Heart left ventricle (tissue), 16 donors: Measurements from ENCODE around the gene CETN2. TPM values are rescaled to one million over a fixed set of nuclear protein-coding genes. Genes with fewer than 3 reads are reported as not detected.

Experiments used
- ATAC-seq, 4 donors: fragments of 200-7000 bp; cut with Tn5 transposase; one replicate each; pipeline ENCODE4 v1.9.1; 2020 to 2022; ENCODE audit warnings: moderate library complexity in 4 of 4, mild to moderate bottlenecking in 3 of 4, moderate number of reproducible peaks in 1 of 4
- DNase-seq, 5 donors: peaks; one replicate each; pipeline ENCODE4 v3.0.0-alpha.2; 2020
- H3K27ac ChIP-seq, 12 donors: fragments of 200-600 bp; sonication (generic) in 4 of 12; one replicate each; pipeline versions ENCODE4 v1.5.0 to v1.8.0; 2016 to 2022; ENCODE audit warnings: mild to moderate bottlenecking in 2 of 12
- H3K27me3 ChIP-seq, 9 donors: fragments of 200-600 bp; sonication (generic) in 2 of 9; one replicate each; pipeline versions ENCODE4 v1.5.1 to v1.8.0; 2016 to 2022; ENCODE audit warnings: mild to moderate bottlenecking in 3 of 9
- H3K36me3 ChIP-seq, 9 donors: fragments of 200-600 bp; sonication (generic) in 2 of 9; one replicate each; pipeline versions ENCODE4 v1.5.0 to v1.8.0; 2018 to 2022; ENCODE audit warnings: mild to moderate bottlenecking in 2 of 9
- H3K4me1 ChIP-seq, 12 donors: fragments of 200-600 bp; sonication (generic) in 4 of 12; one replicate each; pipeline versions ENCODE4 v1.5.0 to v1.8.0; 2016 to 2022; ENCODE audit warnings: mild to moderate bottlenecking in 3 of 12
- H3K4me3 ChIP-seq, 12 donors: fragments of 200-600 bp; sonication (generic) in 4 of 12; one replicate each; pipeline versions ENCODE4 v1.5.0 to v1.8.0; 2017 to 2022; ENCODE audit warnings: mild to moderate bottlenecking in 9 of 12, moderate library complexity in 4 of 12
- H3K9me3 ChIP-seq, 12 donors: fragments of 200-600 bp; sonication (generic) in 4 of 12; one replicate each; pipeline versions ENCODE4 v1.5.0 to v1.8.0; 2016 to 2022; ENCODE audit warnings: mild to moderate bottlenecking in 1 of 12
- CTCF ChIP-seq, 12 donors: fragments of 200-600 bp; sonication (generic) in 4 of 12; IDR thresholded peaks; one replicate each; pipeline versions ENCODE4 v1.5.0 to v1.8.0; 2018 to 2022; ENCODE audit warnings: antibody characterized with exemption in 12 of 12, mild to moderate bottlenecking in 5 of 12
- POLR2A ChIP-seq, 2 donors: fragments of 450-650 bp; IDR thresholded peaks; one replicate each; pipeline ENCODE4 v1.6.1; 2017; ENCODE audit warnings: antibody characterized with exemption in 2 of 2, mild to moderate bottlenecking in 2 of 2, moderate library complexity in 2 of 2
- WGBS, 4 donors: extraction: QIAGEN DNeasy Blood & Tissue Kit in 2 of 4; methylation state at CpG; one replicate each; pipeline versions ENCODE4 v1.1.5 to v1.1.7; 2013 to 2018; 5-methylcytosine and 5-hydroxymethylcytosine counted together
- intact Hi-C, 10 donors: fragments of 100-400 bp; cut with DNase I; formaldehyde crosslinking; loops; one replicate each; pipeline versions ENCODE4 v1.11.1 to v1.14.2; 2022
- polyA plus RNA-seq, 2 donors: library from polyadenylated mRNA; stranded (reverse); fragments of 200-250 nt; gene quantifications; one replicate each; pipeline ENCODE4 v1.2.3, GENCODE V29; 2013
- total RNA-seq, 9 donors: library from RNA; depleted of rRNA in 2 of 9; stranded (reverse); fragments of >200 nt in 2 of 9; fragmentation: NEBNext Ultra II Directional in 3 of 9; extraction: Animal tissue kit (Norgen Biotek cat#: 25700) in 3 of 9; gene quantifications; one replicate each; pipeline versions ENCODE4 v1.1.0 to v1.2.4, GENCODE V29; 2016 to 2023
- donor health status: ischemic (EF 13 %, LVEDD 7.1; RV severe dilation, severe dysfunction).
- donor health status: healthy with polysubstance abuse.
- donor health status: DM: no; HTN: yes; CAD: no.
- donor health status: DM: no; HTN: no; CAD: no.
- donor health status: ischemic (EF 25% LVEDD 6.9; RV normal size, moderate dysfunction).
- donor health status: ischemic (EF 25% LVEDD 5.7; RV mildly dilated, moderate dysfunction).
- donor health status: healthy.
- donor health status: DM: yes; HTN: yes; CAD: no.
- donor health status: ischemic (EF 35%, LVEDD 5.7; RV mildly dilated, moderate dysfunction).
- donor health status: nonischemic (EF 11% LVEDD 7.7; RV severe dilation, severe dysfunction).
- donor health status: DM: yes; HTN: yes; CAD: no.
- donor health status: PGD.
- donor health status: ischemic (EF 29% LVEDD 5.4; RV normal size, mild dysfunction).
- donor health status: nonischemic (EF 23%, LVEDD 6.1; RV moderate dilation, normal function).

Gene CETN2
- total and polyA plus RNA-seq, 11 donors, result 18.8 to 37.0 (median 25.8) TPM

- DNase-seq (no peak), ATAC-seq (no peak)
- intact Hi-C loops, result no loop called here
- TF ChIP-seq CTCF (IDR thresholded peaks at IDR 0.05), result no peak
- no peak for TF ChIP-seq POLR2A (IDR thresholded peaks at IDR 0.05)
- 59 to 88% (median 74%) methylated on average over 1 to 2 of the region's 2 CpGs for WGBS, 4 donors
- H3K4me1 ChIP-seq, result no peaks in the 10 kb centered on the region
- H3K36me3 ChIP-seq, result peaks cover 0 to 18% (median 13%) of the 10 kb centered on the region in 9 donors
- no peaks in the 10 kb centered on the region for H3K9me3 ChIP-seq
- no peak overlapping the region for H3K27ac ChIP-seq
- H3K4me3 ChIP-seq, result no peak overlapping the region
- peaks cover 0 to 6% (median 0%) of the 10 kb centered on the region in 9 donors for H3K27me3 ChIP-seq
Measured at GRCh38 chrX:152873361-152873760, 42.8 kb upstream of the CETN2 start.

- Histone ChIP-seq H3K4me1 (no peaks in the 10 kb centered on the region), H3K9me3 (no peaks in the 10 kb centered on the region), H3K27me3 (peaks cover 0 to 6% (median 0%) of the 10 kb centered on the region in 9 donors), H3K4me3 (no peak overlapping the region), H3K36me3 (peaks cover 0 to 25% (median 15%) of the 10 kb centered on the region in 9 donors), H3K27ac (no peak overlapping the region)
- no peak for DNase-seq
- no peak for TF ChIP-seq POLR2A (IDR thresholded peaks at IDR 0.05)
- TF ChIP-seq CTCF (IDR thresholded peaks at IDR 0.05), result no peak
- 40 to 94% (median 50%) methylated on average over 1 to 2 of the region's 2 CpGs for WGBS, 4 donors
- ATAC-seq, result no peak
- intact Hi-C loops, result no loop called here
Measured at GRCh38 chrX:152872522-152872921, 42.0 kb upstream of the CETN2 start.

- H3K36me3 ChIP-seq, result peaks cover 0 to 36% (median 19%) of the 10 kb centered on the region in 9 donors
- peak in 1 of 4 donors; percentile 18 for ATAC-seq
- H3K27ac ChIP-seq, result no peak overlapping the region
- 74 to 90% (median 83%) methylated on average over 8 to 9 of the region's 9 CpGs for WGBS, 4 donors
- H3K27me3 ChIP-seq, result no peaks in the 10 kb centered on the region
- no peaks in the 10 kb centered on the region for H3K9me3 ChIP-seq
- intact Hi-C loops, result no loop called here
- TF ChIP-seq POLR2A (IDR thresholded peaks at IDR 0.05) (no peak), CTCF (IDR thresholded peaks at IDR 0.05) (no peak)
- no peak overlapping the region for H3K4me3 ChIP-seq
- DNase-seq, result no peak
- no peaks in the 10 kb centered on the region for H3K4me1 ChIP-seq
Measured at GRCh38 chrX:152871260-152871659, 40.7 kb upstream of the CETN2 start.

GRCh38 chrX:152869972-152870371 is 39.4 kb upstream of the CETN2 start:
- no peak for DNase-seq

More at GRCh38 chrX:152869972-152870371, 39.4 kb upstream of the CETN2 start:
- no peak for ATAC-seq
- Histone ChIP-seq H3K27me3 (no peaks in the 10 kb centered on the region), H3K4me1 (no peaks in the 10 kb centered on the region), H3K27ac (no peak overlapping the region), H3K4me3 (no peak overlapping the region), H3K36me3 (peaks cover 0 to 40% (median 22%) of the 10 kb centered on the region in 9 donors), H3K9me3 (no peaks in the 10 kb centered on the region)
- TF ChIP-seq POLR2A (IDR thresholded peaks at IDR 0.05), result no peak
- no peak for TF ChIP-seq CTCF (IDR thresholded peaks at IDR 0.05)
- WGBS, 4 donors, result 75 to 84% (median 80%) methylated on average over 7 of the region's 7 CpGs
- intact Hi-C loops, result no loop called here
